ENCODE data around the gene NFIA. TPM values are rescaled to one million over a fixed set of nuclear protein-coding genes. Genes with fewer than 3 reads are reported as not detected.

NFIA gene
- total and polyA plus RNA-seq, 10 of the 15 experiments (the other 5 are each of a cell fraction or from before 2014, with no cell fraction given) = 0.10 to 0.16 TPM; not detected in 8

GRCh38 chr1:61332796-61333195 is 250.4 kb downstream of the NFIA start:
- Histone ChIP-seq H3K27ac (ENCODE audit: control insufficient read depth, insufficient read depth) (no peak overlapping the region), H2AFZ (ENCODE audit: control insufficient read depth, low read depth, low read length) (no peak overlapping the region), H3K36me3 (ENCODE audit: control insufficient read depth in 2 of 2, insufficient read depth in 2 of 2, low read length in 1 of 2) (no peaks in the 10 kb centered on the region), H3K4me3 (no peak overlapping the region), H3K27me3 (replicated peaks in 1 of 2; ENCODE audit: control insufficient read depth in 2 of 2, insufficient read depth in 2 of 2, low read length in 1 of 2) (no peaks in the 10 kb centered on the region; a peak in 1 of 4 replicates), H3K9me3 (replicated peaks; ENCODE audit: control insufficient read depth, insufficient read depth, low read length) (no peaks in the 10 kb centered on the region), H3K79me2 (ENCODE audit: control insufficient read depth, insufficient read depth, low read length) (no peaks in the 10 kb centered on the region), H3K4me1 (ENCODE audit: control insufficient read depth, insufficient read depth, low read length) (no peaks in the 10 kb centered on the region), H3K4me2 (ENCODE audit: control insufficient read depth, insufficient read depth) (no peak overlapping the region), H4K20me1 (ENCODE audit: control insufficient read depth, insufficient read depth) (no peaks in the 10 kb centered on the region), H3K9ac (ENCODE audit: control insufficient read depth, insufficient read depth, low read length) (no peak overlapping the region)
- DNase-seq (ENCODE audit: low read depth, low spot score) (no peak), ATAC-seq (peak; percentile 66), FAIRE-seq (no peak)
- POLR2A ChIA-PET = no interaction called here
- RAD21 ChIA-PET (ENCODE audit: unreplicated experiment) = no interaction called here
- CTCF ChIA-PET = no interaction called here
- BruUV-seq (replicated peaks) = no TSS peak
- intact Hi-C loops (cut with micrococcal nuclease; ENCODE audit: unreplicated experiment) (loop anchor here (2.0 to 10.0 kb wide), 2 partner anchors 14 to 258 kb away; no protein-coding TSS in a partner anchor), in situ Hi-C loops (cut with MboI) (no loop called here)
- WGBS (ENCODE audit: insufficient coverage, insufficient replicate concordance, low lambda C conversion rate, missing lambda C conversion rate) = 67% methylated on average over 1 of the region's 1 CpG
- SMC1A ChIA-PET (ENCODE audit: uncharacterized antibody, unreplicated experiment) = interaction anchor here (1.0 kb wide), 1 partner anchor 1393 kb away, joined by 3 read pairs; no protein-coding TSS in a partner anchor
- TF ChIP-seq FOS (IDR thresholded peaks at IDR 0.05; ENCODE audit: borderline replicate concordance, extremely low read depth, insufficient read length) = no peak
- no peak for TF ChIP-seq TAF1 (IDR thresholded peaks at IDR 0.05; ENCODE audit: borderline replicate concordance, low read depth, low read length)
- TF ChIP-seq ZNF592 (IDR thresholded peaks at IDR 0.05) = no peak
- no peak for TF ChIP-seq PAX5 (IDR thresholded peaks at IDR 0.05; ENCODE audit: borderline replicate concordance, low read depth, low read length)
- no peak for TF ChIP-seq CBFB (IDR thresholded peaks at IDR 0.05; ENCODE audit: low read depth)
- TF ChIP-seq SMARCA5 (IDR thresholded peaks at IDR 0.05) = no peak
- TF ChIP-seq RCOR1 (conservative IDR thresholded peaks at IDR 0.05; ENCODE audit: low read depth, low read length) = no peak
- no peak for TF ChIP-seq STAT3 (IDR thresholded peaks at IDR 0.05; ENCODE audit: low read depth, low read length)
- TF ChIP-seq CUX1 (IDR thresholded peaks at IDR 0.05; ENCODE audit: insufficient replicate concordance, low read depth, low read length) = no peak
- TF ChIP-seq FOXM1 (IDR thresholded peaks at IDR 0.05; ENCODE audit: low read depth, low read length) = no peak
- no peak for TF ChIP-seq POLR2AphosphoS5 (IDR thresholded peaks at IDR 0.05; ENCODE audit: low read length)
- no peak for TF ChIP-seq SP1 (IDR thresholded peaks at IDR 0.05; ENCODE audit: low read depth, low read length)
- TF ChIP-seq EZH2 (IDR thresholded peaks at IDR 0.05; ENCODE audit: borderline replicate concordance, control insufficient read depth, low read depth, low read length) = no peak
- no peak for TF ChIP-seq TBL1XR1 (IDR thresholded peaks at IDR 0.05; ENCODE audit: low read depth, low read length)
- no peak for TF ChIP-seq SPI1 (IDR thresholded peaks at IDR 0.05; ENCODE audit: borderline replicate concordance, insufficient read depth, low read depth, low read length)
- TF ChIP-seq BMI1 (IDR thresholded peaks at IDR 0.05; ENCODE audit: borderline replicate concordance) = no peak
- TF ChIP-seq SMC3 (IDR thresholded peaks at IDR 0.05; ENCODE audit: borderline replicate concordance, low read length) = no peak
- no peak for TF ChIP-seq RBBP5 (conservative IDR thresholded peaks at IDR 0.05)

All from GM12878 (cell line).